LNCAP (cell line): ENCODE data around the gene LRSAM1.
A peak's percentile ranks its signal among the peaks of the same experiment; 100 is the strongest.

Experiments used
- TF ChIP-seq, protein P1 (sequence below): fragments of 450-650 bp; IDR thresholded peaks from 2 replicates; pipeline ENCODE4 v1.5.1; 2017; ENCODE audit warnings: mild to moderate bottlenecking

LRSAM1 gene

DNA sequence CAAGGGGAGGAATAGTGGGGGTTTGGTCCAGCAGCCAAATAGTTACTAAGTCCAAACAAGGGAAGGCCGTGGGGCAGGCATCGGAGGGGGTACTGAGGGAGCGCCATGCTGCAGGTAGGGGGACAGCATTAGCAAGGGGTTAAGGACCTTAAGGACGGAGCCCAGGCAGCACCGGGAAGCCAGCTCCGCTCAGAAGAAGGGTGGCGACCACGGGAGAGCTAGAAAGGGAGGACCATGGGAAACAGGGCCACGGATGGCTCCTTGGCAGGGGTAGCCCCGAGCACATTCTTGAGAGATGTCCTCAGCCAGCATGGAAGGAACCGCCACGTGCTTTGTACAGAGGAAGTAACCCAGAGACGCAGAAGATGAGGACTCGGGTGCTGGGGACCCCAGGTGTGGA is 84.5 kb downstream of the LRSAM1 start:
- TF ChIP-seq, protein P1, sequence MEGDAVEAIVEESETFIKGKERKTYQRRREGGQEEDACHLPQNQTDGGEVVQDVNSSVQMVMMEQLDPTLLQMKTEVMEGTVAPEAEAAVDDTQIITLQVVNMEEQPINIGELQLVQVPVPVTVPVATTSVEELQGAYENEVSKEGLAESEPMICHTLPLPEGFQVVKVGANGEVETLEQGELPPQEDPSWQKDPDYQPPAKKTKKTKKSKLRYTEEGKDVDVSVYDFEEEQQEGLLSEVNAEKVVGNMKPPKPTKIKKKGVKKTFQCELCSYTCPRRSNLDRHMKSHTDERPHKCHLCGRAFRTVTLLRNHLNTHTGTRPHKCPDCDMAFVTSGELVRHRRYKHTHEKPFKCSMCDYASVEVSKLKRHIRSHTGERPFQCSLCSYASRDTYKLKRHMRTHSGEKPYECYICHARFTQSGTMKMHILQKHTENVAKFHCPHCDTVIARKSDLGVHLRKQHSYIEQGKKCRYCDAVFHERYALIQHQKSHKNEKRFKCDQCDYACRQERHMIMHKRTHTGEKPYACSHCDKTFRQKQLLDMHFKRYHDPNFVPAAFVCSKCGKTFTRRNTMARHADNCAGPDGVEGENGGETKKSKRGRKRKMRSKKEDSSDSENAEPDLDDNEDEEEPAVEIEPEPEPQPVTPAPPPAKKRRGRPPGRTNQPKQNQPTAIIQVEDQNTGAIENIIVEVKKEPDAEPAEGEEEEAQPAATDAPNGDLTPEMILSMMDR = no peak

- TF ChIP-seq, protein P1 = no peak
Observed at GRCh38 chr9:127536499-127536898, 85.2 kb downstream of the LRSAM1 start.

GRCh38 chr9:127537014-127537413 is 85.7 kb downstream of the LRSAM1 start:
- TF ChIP-seq, protein P1 = no peak

DNA sequence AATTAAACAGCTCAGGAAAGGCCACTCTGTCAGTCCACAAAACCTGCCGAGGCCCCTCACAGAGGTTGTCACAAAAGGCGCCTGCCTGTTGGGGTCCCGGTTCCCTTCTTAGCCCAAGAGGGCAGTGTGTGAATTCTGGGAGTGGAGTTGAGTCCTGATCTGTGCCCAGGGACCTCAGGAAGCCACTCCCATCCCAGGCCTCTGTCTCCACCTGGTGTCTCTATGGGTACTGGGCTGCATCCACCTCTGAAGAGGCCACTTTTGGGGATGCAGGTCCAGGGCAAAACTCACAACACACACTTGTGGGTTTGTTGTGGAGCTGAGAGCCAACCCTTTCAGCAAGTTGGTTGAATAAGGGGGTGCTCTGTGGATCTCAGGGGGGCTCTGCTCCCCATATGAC is 86.5 kb downstream of the LRSAM1 start:
- TF ChIP-seq, protein P1 = peak; percentile 49

DNA sequence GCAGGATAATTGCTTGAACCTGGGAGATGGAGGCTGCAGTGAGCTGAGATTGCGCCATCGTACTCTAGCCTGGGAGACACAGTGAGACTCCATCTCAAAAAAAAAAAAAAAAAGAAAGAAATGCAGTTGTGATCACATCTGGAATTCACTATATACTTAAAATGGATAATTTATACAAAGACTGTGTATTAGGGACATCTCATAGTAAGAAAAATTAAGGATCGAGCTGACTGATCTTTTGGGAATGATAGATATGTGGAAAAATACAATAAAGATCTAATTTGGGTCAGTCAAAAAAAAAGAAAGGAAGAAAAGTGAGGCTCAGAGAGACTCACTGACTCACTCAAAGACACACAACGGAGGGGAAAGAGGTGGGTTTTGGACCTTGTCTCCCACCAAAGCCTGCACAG is 87.5 kb downstream of the LRSAM1 start:
- TF ChIP-seq, protein P1 = no peak

DNA sequence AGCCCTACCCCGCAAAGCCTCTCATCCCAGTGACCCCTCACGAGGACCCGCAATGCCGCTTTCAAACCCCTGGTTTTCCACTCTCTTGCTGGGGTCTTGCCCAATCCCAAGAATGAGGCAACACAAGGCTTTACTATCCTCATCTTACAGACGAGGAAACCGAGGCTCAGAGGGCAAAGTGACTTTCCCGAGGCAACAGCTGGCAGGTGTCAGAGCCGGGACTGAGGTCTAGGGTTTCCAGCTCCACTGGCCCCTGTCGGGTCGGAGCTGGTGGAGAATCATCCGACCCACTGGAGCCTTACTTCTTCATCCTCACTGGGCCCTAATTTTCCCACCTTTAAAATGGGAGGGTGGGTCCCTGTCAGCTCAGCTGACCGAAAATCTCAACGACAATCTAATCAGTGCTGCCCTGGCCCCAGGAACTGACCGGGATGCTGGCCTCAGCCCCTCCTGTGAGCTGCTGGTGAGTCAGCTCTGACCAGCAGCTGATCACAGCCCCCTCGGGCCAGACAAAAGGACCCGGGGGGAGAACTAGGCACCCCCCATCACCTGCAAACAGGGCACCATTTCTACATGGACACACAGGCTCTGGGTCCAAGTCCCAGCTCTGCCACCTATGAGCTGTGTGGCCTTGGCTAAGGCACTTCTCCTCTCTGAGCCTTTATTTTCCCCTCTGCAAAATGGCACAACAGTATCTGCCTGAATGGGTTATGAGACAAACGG is 88.1 kb downstream of the LRSAM1 start:
- TF ChIP-seq, protein P1 = no peak

DNA sequence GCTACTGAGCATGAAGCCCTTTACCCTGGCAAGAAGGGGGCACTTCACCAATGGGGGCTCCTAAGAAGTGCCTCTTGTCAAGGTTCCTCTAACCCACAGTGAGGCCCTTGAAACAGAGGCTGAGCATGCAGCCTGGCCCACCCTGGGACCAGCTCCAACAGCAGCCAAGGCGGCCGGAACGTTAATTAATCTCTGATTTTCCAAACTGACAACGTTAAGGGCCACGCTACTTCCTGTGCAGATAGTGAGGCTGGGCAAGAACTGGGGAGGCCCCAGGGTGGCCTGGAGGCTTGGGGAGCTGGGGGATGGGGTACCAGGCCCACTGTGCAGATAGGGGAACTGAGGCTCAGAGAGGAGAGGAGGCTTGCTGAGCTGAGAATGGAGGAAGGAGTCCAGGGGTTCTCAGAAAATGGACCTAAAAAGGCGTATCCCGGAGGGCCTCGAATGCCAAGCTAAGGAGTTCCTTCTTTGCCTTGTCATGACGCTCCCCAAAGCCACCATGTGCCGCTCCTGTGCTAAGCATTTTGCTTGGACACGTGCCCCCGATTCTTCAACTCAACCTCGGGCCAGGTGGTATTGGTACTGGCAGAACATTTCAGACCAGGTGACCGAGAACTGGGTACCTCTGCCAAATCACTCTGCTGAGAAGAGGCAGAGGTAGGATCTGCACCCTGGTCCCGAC is 88.8 kb downstream of the LRSAM1 start:
- TF ChIP-seq, protein P1 = no peak
